Colonic mucosa (tissue), 2 donors: ENCODE data around the gene PCAT7. TPM values are rescaled to one million over a fixed set of nuclear protein-coding genes. Genes with fewer than 3 reads are reported as not detected.

ENCODE experiments used
- total RNA-seq, 2 donors: library from RNA; stranded (reverse); fragmentation: NEBNext Ultra II Directional in 1 of 2; extraction: Animal tissue kit (Norgen Biotek cat#: 25700) in 1 of 2; gene quantifications; one replicate each; pipeline ENCODE4 v1.2.1, GENCODE V29; 2021
- donor health status: DM: no; HTN: no; CAD: no.
- donor health status: DM: no; HTN: no; CAD: no.

Gene PCAT7
- total RNA-seq, 2 donors from 2014 or later: 2.1 to 2.5 TPM

Other genes starting within 250 kb of the PCAT7 start
- not detected for gene NUTM2F, start 226.4 kb upstream of the PCAT7 start, total RNA-seq
- gene FBP2, start 38.7 kb downstream of the PCAT7 start, total RNA-seq: not detected
- gene FBP1, start 84.4 kb downstream of the PCAT7 start, total RNA-seq: 10 to 100 TPM; 43.8 to 51.4 TPM
- gene AOPEP, start 171.6 kb downstream of the PCAT7 start, total RNA-seq: 10 to 100 TPM; 38.4 to 43.2 TPM